Endothelial cell of hepatic sinusoid (primary cell): ENCODE results near the gene RBBP5.

Source experiments
- in situ Hi-C: cut with HindIII; loops from 2 replicates; pipeline ENCODE4 v1.10.0; 2017; ENCODE audit warnings: low sequenced_read_pairs

Gene RBBP5

GRCh38 chr1:205133287-205133686, 11.5 kb upstream of the RBBP5 start:
- in situ Hi-C loops, result no loop called here

GRCh38 chr1:205129447-205130029, 7.8 kb upstream of the RBBP5 start:
- in situ Hi-C loops, result no loop called here

- in situ Hi-C loops, result no loop called here
Observed at GRCh38 chr1:205128050-205128449, 6.3 kb upstream of the RBBP5 start.

GRCh38 chr1:205127646-205128045, 5.9 kb upstream of the RBBP5 start:
- in situ Hi-C loops, result no loop called here

GRCh38 chr1:205124726-205125125, 2.9 kb upstream of the RBBP5 start:
- in situ Hi-C loops, result no loop called here

- in situ Hi-C loops, result no loop called here
Observed at GRCh38 chr1:205122489-205122882, 708 bp upstream of the RBBP5 start.

GRCh38 chr1:205118752-205119151, 3.0 kb downstream of the RBBP5 start:
- in situ Hi-C loops, result no loop called here

GRCh38 chr1:205111354-205111753, 10.4 kb downstream of the RBBP5 start:
- in situ Hi-C loops, result no loop called here

GRCh38 chr1:205109711-205110110, 12.1 kb downstream of the RBBP5 start:
- in situ Hi-C loops, result no loop called here

- in situ Hi-C loops, result no loop called here
Observed at GRCh38 chr1:205109269-205109668, 12.5 kb downstream of the RBBP5 start.

- in situ Hi-C loops, result no loop called here
Observed at GRCh38 chr1:205108464-205108863, 13.3 kb downstream of the RBBP5 start.

GRCh38 chr1:205107327-205107726, 14.5 kb downstream of the RBBP5 start:
- in situ Hi-C loops, result no loop called here

- in situ Hi-C loops, result no loop called here
Observed at GRCh38 chr1:205102404-205102803, 19.4 kb downstream of the RBBP5 start.

- in situ Hi-C loops, result no loop called here
Observed at GRCh38 chr1:205098242-205098641, 23.5 kb downstream of the RBBP5 start.

GRCh38 chr1:205095422-205095821, 26.4 kb downstream of the RBBP5 start:
- in situ Hi-C loops, result no loop called here

GRCh38 chr1:205091043-205091740, 30.6 kb downstream of the RBBP5 start:
- in situ Hi-C loops, result no loop called here

- in situ Hi-C loops, result no loop called here
Observed at GRCh38 chr1:205088341-205088740, 33.4 kb downstream of the RBBP5 start.

GRCh38 chr1:205084360-205084759, 37.4 kb downstream of the RBBP5 start, which contains the start of gene TMEM81:
Gene TMEM81, minus strand, starts transcription at chr1:205084460. Its CDS starts 140 bp downstream, at chr1:205084320.
- in situ Hi-C loops, result loop anchor here (5.0 kb wide), 1 partner anchor 103 kb away; no protein-coding TSS in a partner anchor

GRCh38 chr1:205082431-205082830, 39.3 kb downstream of the RBBP5 start:
- in situ Hi-C loops, result loop anchor here (5.0 kb wide), 1 partner anchor 105 kb away; no protein-coding TSS in a partner anchor

- in situ Hi-C loops, result loop anchor here (10.0 kb wide), 1 partner anchor 63 kb away; no protein-coding TSS in a partner anchor
Observed at GRCh38 chr1:205077934-205078311, 43.9 kb downstream of the RBBP5 start.

GRCh38 chr1:205077158-205077933, 44.4 kb downstream of the RBBP5 start:
- in situ Hi-C loops, result loop anchor here (10.0 kb wide), 1 partner anchor 63 kb away; no protein-coding TSS in a partner anchor
